Activated CD4-positive, alpha-beta memory T cell treated with anti-CD3 and anti-CD28 coated beads, Interleukin-2, amount 10 ng/mL, durations not matched to agents 7 days and 5 days (primary cell): ENCODE results near the gene DKK3. TPM values are rescaled to one million over a fixed set of nuclear protein-coding genes. Genes with fewer than 3 reads are reported as not detected.
A peak's percentile ranks its signal among the peaks of the same experiment; 100 is the strongest.

ENCODE experiments used
- CTCF ChIA-PET: fragments of 350-600 bp; sonication (Branson Sonifier 250); formaldehyde crosslinking; loops from one replicate; lab custom pipeline; 2021; ENCODE audit warnings: antibody characterized with exemption, inconsistent platforms; lab: Charles Lee
- POLR2A ChIA-PET: fragments of 350-600 bp; sonication (Branson Sonifier 250); formaldehyde crosslinking; loops from one replicate; lab custom pipeline; 2021; ENCODE audit warnings: antibody characterized with exemption; lab: Charles Lee
- DNase-seq: peaks from one replicate; pipeline ENCODE4 v3.0.0-alpha.2; 2020
- H3K27ac Mint-ChIP-seq: one replicate; pipeline ENCODE4 v1.8.0; 2021; ENCODE audit warnings: mild to moderate bottlenecking, mixed read lengths
- H3K27me3 Mint-ChIP-seq: one replicate; pipeline ENCODE4 v1.8.0; 2021; ENCODE audit warnings: mixed read lengths
- H3K36me3 Mint-ChIP-seq: one replicate; pipeline ENCODE4 v1.8.0; 2021; ENCODE audit warnings: low read depth, mixed read lengths
- H3K4me1 Mint-ChIP-seq: one replicate; pipeline ENCODE4 v1.8.0; 2021; ENCODE audit warnings: mixed read lengths
- H3K4me3 Mint-ChIP-seq: one replicate; pipeline ENCODE4 v1.8.0; 2021; ENCODE audit warnings: mild to moderate bottlenecking, mixed read lengths
- H3K9me3 Mint-ChIP-seq: one replicate; pipeline ENCODE4 v1.8.0; 2021; ENCODE audit warnings: mixed read lengths
- total RNA-seq, 2 experiments: library from RNA; stranded (reverse); gene quantifications; one replicate each; pipeline ENCODE4 v1.2.3, GENCODE V29; 2021

DKK3 gene
- total RNA-seq, 2 experiments from 2014 or later, result not detected

GRCh38 chr11:11973866-11974265 is 34.6 kb downstream of the DKK3 start:
- DNase-seq, result no peak
- peaks cover 24% of the 10 kb centered on the region for H3K4me1 Mint-ChIP-seq
- CTCF ChIA-PET, result no interaction called here
- H3K4me3 Mint-ChIP-seq, result no peak overlapping the region
- peaks cover 4% of the 10 kb centered on the region for H3K27me3 Mint-ChIP-seq
- POLR2A ChIA-PET, result no interaction called here
- H3K27ac Mint-ChIP-seq, result no peak overlapping the region
- no peaks in the 10 kb centered on the region for H3K36me3 Mint-ChIP-seq
- H3K9me3 Mint-ChIP-seq, result no peaks in the 10 kb centered on the region

GRCh38 chr11:11973361-11973800 is 35.0 kb downstream of the DKK3 start:
- CTCF ChIA-PET, result no interaction called here
- Mint-ChIP-seq H3K27ac (no peak overlapping the region), H3K9me3 (no peaks in the 10 kb centered on the region), H3K27me3 (peaks cover 4% of the 10 kb centered on the region), H3K36me3 (no peaks in the 10 kb centered on the region), H3K4me1 (peaks cover 24% of the 10 kb centered on the region), H3K4me3 (no peak overlapping the region)
- no peak for DNase-seq
- POLR2A ChIA-PET, result no interaction called here

- no peak overlapping the region for H3K27ac Mint-ChIP-seq
- peaks cover 24% of the 10 kb centered on the region for H3K4me1 Mint-ChIP-seq
- ChIA-PET CTCF (interaction anchor here (1.4 to 1.8 kb wide), 3 partner anchors 72 to 309 kb away, joined by 4 to 5 read pairs (median 4); no protein-coding TSS in a partner anchor), POLR2A (interaction anchor here (1.3 kb wide), 1 partner anchor 9 kb away, joined by 3 read pairs; no protein-coding TSS in a partner anchor)
- H3K27me3 Mint-ChIP-seq, result peaks cover 4% of the 10 kb centered on the region
- H3K9me3 Mint-ChIP-seq, result no peaks in the 10 kb centered on the region
- no peaks in the 10 kb centered on the region for H3K36me3 Mint-ChIP-seq
- H3K4me3 Mint-ChIP-seq, result no peak overlapping the region
- no peak for DNase-seq
Measured at GRCh38 chr11:11972730-11973341, 35.6 kb downstream of the DKK3 start.

- Mint-ChIP-seq H3K27me3 (peaks cover 4% of the 10 kb centered on the region), H3K9me3 (no peaks in the 10 kb centered on the region), H3K4me3 (no peak overlapping the region), H3K4me1 (peaks cover 24% of the 10 kb centered on the region), H3K27ac (no peak overlapping the region), H3K36me3 (no peaks in the 10 kb centered on the region)
- no peak for DNase-seq
- POLR2A ChIA-PET, result interaction anchor here (0.8 to 1.3 kb wide), 3 partner anchors 8 to 41 kb away, joined by 3 read pairs; no protein-coding TSS in a partner anchor
- CTCF ChIA-PET, result interaction anchor here (0.6 to 1.8 kb wide), 4 partner anchors 9 to 310 kb away, joined by 3 to 5 read pairs (median 4); no protein-coding TSS in a partner anchor
Measured at GRCh38 chr11:11971906-11972547, 36.4 kb downstream of the DKK3 start.

GRCh38 chr11:11970556-11970955 is 37.9 kb downstream of the DKK3 start:
- no peak for DNase-seq
- H3K4me3 Mint-ChIP-seq, result no peak overlapping the region
- peaks cover 16% of the 10 kb centered on the region for H3K4me1 Mint-ChIP-seq
- POLR2A ChIA-PET, result no interaction called here
- H3K9me3 Mint-ChIP-seq, result no peaks in the 10 kb centered on the region
- CTCF ChIA-PET, result interaction anchor here (1.3 kb wide), 1 partner anchor 10 kb away, joined by 3 read pairs; no protein-coding TSS in a partner anchor
- H3K36me3 Mint-ChIP-seq, result no peaks in the 10 kb centered on the region
- H3K27me3 Mint-ChIP-seq, result peaks cover 4% of the 10 kb centered on the region
- H3K27ac Mint-ChIP-seq, result no peak overlapping the region

- H3K36me3 Mint-ChIP-seq, result no peaks in the 10 kb centered on the region
- ChIA-PET POLR2A (no interaction called here), CTCF (no interaction called here)
- H3K27ac Mint-ChIP-seq, result no peak overlapping the region
- no peaks in the 10 kb centered on the region for H3K9me3 Mint-ChIP-seq
- DNase-seq, result no peak
- H3K4me1 Mint-ChIP-seq, result peaks cover 7% of the 10 kb centered on the region
- H3K27me3 Mint-ChIP-seq, result peaks cover 6% of the 10 kb centered on the region
- H3K4me3 Mint-ChIP-seq, result no peak overlapping the region
Measured at GRCh38 chr11:11969380-11970215, 38.8 kb downstream of the DKK3 start.

- no peaks in the 10 kb centered on the region for H3K36me3 Mint-ChIP-seq
- H3K4me3 Mint-ChIP-seq, result no peak overlapping the region
- no peaks in the 10 kb centered on the region for H3K9me3 Mint-ChIP-seq
- ChIA-PET CTCF (no interaction called here), POLR2A (no interaction called here)
- no peak overlapping the region for H3K27ac Mint-ChIP-seq
- H3K4me1 Mint-ChIP-seq, result no peaks in the 10 kb centered on the region
- DNase-seq, result no peak
- peaks cover 11% of the 10 kb centered on the region for H3K27me3 Mint-ChIP-seq
Measured at GRCh38 chr11:11968511-11969280, 39.7 kb downstream of the DKK3 start.

GRCh38 chr11:11967669-11968510 is 40.5 kb downstream of the DKK3 start:
- no peak overlapping the region for H3K27ac Mint-ChIP-seq
- CTCF ChIA-PET, result interaction anchor here (0.8 to 1.6 kb wide), 14 partner anchors 10 to 166 kb away, joined by 3 to 13 read pairs (median 4); partner anchors contain the start of gene DKK3

GRCh38 chr11:11966826-11967668 is 41.4 kb downstream of the DKK3 start:
- peaks cover 3% of the 10 kb centered on the region for H3K36me3 Mint-ChIP-seq
- POLR2A ChIA-PET, result no interaction called here
- peak; percentile 81 for DNase-seq
- H3K9me3 Mint-ChIP-seq, result no peaks in the 10 kb centered on the region
- CTCF ChIA-PET, result interaction anchor here (0.6 to 1.6 kb wide), 22 partner anchors 9 to 315 kb away, joined by 3 to 13 read pairs (median 4); partner anchors contain the start of gene DKK3
- H3K4me1 Mint-ChIP-seq, result peaks cover 5% of the 10 kb centered on the region
- peaks cover 11% of the 10 kb centered on the region for H3K27me3 Mint-ChIP-seq
- no peak overlapping the region for H3K27ac Mint-ChIP-seq
- H3K4me3 Mint-ChIP-seq, result no peak overlapping the region

More at GRCh38 chr11:11967669-11968510, 40.5 kb downstream of the DKK3 start:
- Mint-ChIP-seq H3K36me3 (no peaks in the 10 kb centered on the region), H3K4me3 (no peak overlapping the region), H3K9me3 (no peaks in the 10 kb centered on the region), H3K4me1 (no peaks in the 10 kb centered on the region), H3K27me3 (peaks cover 11% of the 10 kb centered on the region)
- DNase-seq, result no peak
- POLR2A ChIA-PET, result no interaction called here

- ChIA-PET POLR2A (no interaction called here), CTCF (interaction anchor here (0.6 to 1.6 kb wide), 12 partner anchors 8 to 106 kb away, joined by 3 to 13 read pairs (median 4); partner anchors contain the start of gene DKK3)
- DNase-seq, result no peak
- no peaks in the 10 kb centered on the region for H3K9me3 Mint-ChIP-seq
- no peak overlapping the region for H3K4me3 Mint-ChIP-seq
- peaks cover 11% of the 10 kb centered on the region for H3K27me3 Mint-ChIP-seq
- H3K36me3 Mint-ChIP-seq, result peaks cover 4% of the 10 kb centered on the region
- H3K27ac Mint-ChIP-seq, result no peak overlapping the region
- peaks cover 12% of the 10 kb centered on the region for H3K4me1 Mint-ChIP-seq
Measured at GRCh38 chr11:11966354-11966741, 42.1 kb downstream of the DKK3 start.
